Measurements from ENCODE around the gene RHOBTB1. TPM values are rescaled to one million over a fixed set of nuclear protein-coding genes. Genes with fewer than 3 reads are reported as not detected.

The RHOBTB1 gene
- total RNA-seq, 1 experiment from 2014 or later, result 2.5 TPM

- no peak for DNase-seq
- no peak for TF ChIP-seq CTCF (conservative IDR thresholded peaks at IDR 0.05)
- no peaks in the 10 kb centered on the region for H3K9me3 ChIP-seq (ENCODE audit: control insufficient read depth, low read depth, low read length)
- H2BK15ac ChIP-seq (ENCODE audit: low read depth, low read length), result no peak overlapping the region
- H3K56ac ChIP-seq (ENCODE audit: insufficient read length, low read depth, low read length), result no peak overlapping the region
- peaks cover 18% of the 10 kb centered on the region for H3K23me2 ChIP-seq (ENCODE audit: insufficient read length, low read depth, low read length, poor library complexity, severe bottlenecking)
- H3K9ac ChIP-seq (ENCODE audit: extremely low read depth, insufficient read length, low read length), result peak overlapping the region; percentile 41
- H3K27ac Mint-ChIP-seq, result peak overlapping the region in 1 of 3 experiments; percentile 57; a peak in 1 of 7 replicates
- no peak overlapping the region for H4K91ac ChIP-seq (ENCODE audit: insufficient read length, low read depth, low read length)
- H3K23ac ChIP-seq (ENCODE audit: insufficient read length, low read depth, low read length), result no peak overlapping the region
- H3K4ac ChIP-seq (ENCODE audit: low read depth, low read length), result no peak overlapping the region; the same call in 1 of the 2 replicates
- H3K9me3 Mint-ChIP-seq, result no peaks in the 10 kb centered on the region
- no peak overlapping the region for H4K5ac ChIP-seq (ENCODE audit: insufficient read length, low read depth, low read length)
- peaks cover 7 to 13% of the 10 kb centered on the region in 2 experiments for H3K4me1 Mint-ChIP-seq
- H2AK5ac ChIP-seq (ENCODE audit: insufficient read length, low read length), result no peak overlapping the region
- H3K18ac ChIP-seq (ENCODE audit: insufficient read length, low read depth, low read length), result peak overlapping the region; percentile 60
- H3K27ac ChIP-seq (ENCODE audit: insufficient read length, low read depth, low read length), result no peak overlapping the region
- peak overlapping the region; percentile 81 to 84 for H3K4me3 Mint-ChIP-seq
- no peak overlapping the region for H3T11ph ChIP-seq (ENCODE audit: low read length)
- H3K4me1 ChIP-seq (ENCODE audit: insufficient read depth, low read length), result no peaks in the 10 kb centered on the region
- H3K79me2 ChIP-seq (ENCODE audit: insufficient read depth, low read length), result no peaks in the 10 kb centered on the region
- H4K8ac ChIP-seq (replicated peaks; ENCODE audit: insufficient read length, low read depth, low read length), result no peak overlapping the region
- H2BK5ac ChIP-seq (ENCODE audit: insufficient read length, low read length), result no peak overlapping the region
- H2BK12ac ChIP-seq (ENCODE audit: insufficient read length, low read depth, low read length), result no peak overlapping the region
- H3K4me2 ChIP-seq (ENCODE audit: insufficient read depth, insufficient read length, low read length), result peak overlapping the region; percentile 84
- H4K20me1 ChIP-seq (ENCODE audit: control insufficient read depth, insufficient read depth, insufficient read length), result no peaks in the 10 kb centered on the region
- no peak overlapping the region for H2BK20ac ChIP-seq (ENCODE audit: low read depth, low read length, poor library complexity, severe bottlenecking)
- H3K14ac ChIP-seq (ENCODE audit: insufficient read depth, low read length), result peak overlapping the region; percentile 98; the same call in 1 of the 2 replicates
- no peaks in the 10 kb centered on the region; a peak in 1 of 7 replicates for H3K36me3 Mint-ChIP-seq (ENCODE audit: insufficient read depth in 1 of 3, low read depth in 3 of 3)
- H3K27me3 Mint-ChIP-seq (ENCODE audit: low read depth), result peaks cover 26% of the 10 kb centered on the region
- no peak overlapping the region for H2BK120ac ChIP-seq (ENCODE audit: low read depth, low read length, poor library complexity, severe bottlenecking)
- H3K27me3 ChIP-seq (ENCODE audit: insufficient read depth, low read length), result no peaks in the 10 kb centered on the region; the same call in 1 of the 2 replicates
- H2AFZ ChIP-seq (ENCODE audit: low read length), result no peak overlapping the region
- whole genome bisulfite sequencing (ENCODE audit: extremely low coverage, insufficient read length, low lambda C conversion rate), result no CpG with 5 or more reads among the region's 13 CpGs
- no peaks in the 10 kb centered on the region for H3K79me1 ChIP-seq (ENCODE audit: insufficient read depth, low read depth, low read length, poor library complexity, severe bottlenecking)
Observed at GRCh38 chr10:60942788-60943315, 1.1 kb downstream of the RHOBTB1 start.

All from H9 (cell line).